WTC11 (cell line): ENCODE data around the gene SREK1IP1.

ENCODE experiments used
- TP53 ChIP-seq: sonication (generic); formaldehyde crosslinking; IDR thresholded peaks from 2 replicates; pipeline ENCODE4 v1.8.1; 2023; ENCODE audit warnings: mild to moderate bottlenecking, missing genetic modification reagents
- ZNF138 ChIP-seq: sonication (generic); formaldehyde crosslinking; conservative IDR thresholded peaks from 2 replicates; pipeline ENCODE4 v1.8.1; 2022; ENCODE audit warnings: mild to moderate bottlenecking, moderate library complexity, missing genetic modification reagents
- TF ChIP-seq, protein P1 (sequence below): fragments of 200-600 bp; IDR thresholded peaks from 2 replicates; pipeline ENCODE4 v1.8.0; 2022; ENCODE audit warnings: antibody characterized with exemption
- TF ChIP-seq, protein P2 (sequence below): sonication (generic); formaldehyde crosslinking; IDR thresholded peaks from 2 replicates; pipeline ENCODE4 v1.8.1; 2022; ENCODE audit warnings: mild to moderate bottlenecking, missing genetic modification reagents, moderate library complexity, borderline replicate concordance
- TF ChIP-seq, protein P3 (sequence below): sonication (generic); formaldehyde crosslinking; IDR thresholded peaks from 2 replicates; pipeline ENCODE4 v1.8.0; 2022; ENCODE audit warnings: mild to moderate bottlenecking, missing genetic modification reagents
- TF ChIP-seq, protein P4 (sequence below): sonication (generic); formaldehyde crosslinking; IDR thresholded peaks from 2 replicates; pipeline ENCODE4 v1.8.0; 2022; ENCODE audit warnings: mild to moderate bottlenecking, missing genetic modification reagents

DNA sequence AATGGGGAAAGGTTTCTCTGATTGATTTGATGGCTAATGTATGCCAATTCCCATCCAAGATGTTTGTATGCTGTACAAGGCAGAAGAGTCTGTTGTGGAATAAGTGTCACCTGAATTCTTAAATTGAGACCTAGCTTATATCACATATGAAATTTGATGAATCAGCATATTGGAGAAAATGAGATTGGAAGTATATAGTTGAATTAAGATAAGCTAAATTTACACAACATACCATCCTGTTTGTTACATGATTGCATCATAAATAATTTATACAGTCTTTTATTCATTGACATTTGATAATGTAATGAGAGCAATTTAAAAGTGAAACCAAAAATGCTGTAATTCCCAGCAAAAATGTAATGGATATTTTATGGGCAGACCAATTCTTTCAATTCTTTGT is 1.4 kb upstream of the SREK1IP1 start:
- TF ChIP-seq, protein P1, sequence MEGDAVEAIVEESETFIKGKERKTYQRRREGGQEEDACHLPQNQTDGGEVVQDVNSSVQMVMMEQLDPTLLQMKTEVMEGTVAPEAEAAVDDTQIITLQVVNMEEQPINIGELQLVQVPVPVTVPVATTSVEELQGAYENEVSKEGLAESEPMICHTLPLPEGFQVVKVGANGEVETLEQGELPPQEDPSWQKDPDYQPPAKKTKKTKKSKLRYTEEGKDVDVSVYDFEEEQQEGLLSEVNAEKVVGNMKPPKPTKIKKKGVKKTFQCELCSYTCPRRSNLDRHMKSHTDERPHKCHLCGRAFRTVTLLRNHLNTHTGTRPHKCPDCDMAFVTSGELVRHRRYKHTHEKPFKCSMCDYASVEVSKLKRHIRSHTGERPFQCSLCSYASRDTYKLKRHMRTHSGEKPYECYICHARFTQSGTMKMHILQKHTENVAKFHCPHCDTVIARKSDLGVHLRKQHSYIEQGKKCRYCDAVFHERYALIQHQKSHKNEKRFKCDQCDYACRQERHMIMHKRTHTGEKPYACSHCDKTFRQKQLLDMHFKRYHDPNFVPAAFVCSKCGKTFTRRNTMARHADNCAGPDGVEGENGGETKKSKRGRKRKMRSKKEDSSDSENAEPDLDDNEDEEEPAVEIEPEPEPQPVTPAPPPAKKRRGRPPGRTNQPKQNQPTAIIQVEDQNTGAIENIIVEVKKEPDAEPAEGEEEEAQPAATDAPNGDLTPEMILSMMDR, result no peak
- TF ChIP-seq ZNF138 (no peak), TP53 (CRISPR knock-in tag) (no peak)
- TF ChIP-seq, protein P2, sequence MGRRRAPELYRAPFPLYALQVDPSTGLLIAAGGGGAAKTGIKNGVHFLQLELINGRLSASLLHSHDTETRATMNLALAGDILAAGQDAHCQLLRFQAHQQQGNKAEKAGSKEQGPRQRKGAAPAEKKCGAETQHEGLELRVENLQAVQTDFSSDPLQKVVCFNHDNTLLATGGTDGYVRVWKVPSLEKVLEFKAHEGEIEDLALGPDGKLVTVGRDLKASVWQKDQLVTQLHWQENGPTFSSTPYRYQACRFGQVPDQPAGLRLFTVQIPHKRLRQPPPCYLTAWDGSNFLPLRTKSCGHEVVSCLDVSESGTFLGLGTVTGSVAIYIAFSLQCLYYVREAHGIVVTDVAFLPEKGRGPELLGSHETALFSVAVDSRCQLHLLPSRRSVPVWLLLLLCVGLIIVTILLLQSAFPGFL, result no peak
- TF ChIP-seq, protein P3, sequence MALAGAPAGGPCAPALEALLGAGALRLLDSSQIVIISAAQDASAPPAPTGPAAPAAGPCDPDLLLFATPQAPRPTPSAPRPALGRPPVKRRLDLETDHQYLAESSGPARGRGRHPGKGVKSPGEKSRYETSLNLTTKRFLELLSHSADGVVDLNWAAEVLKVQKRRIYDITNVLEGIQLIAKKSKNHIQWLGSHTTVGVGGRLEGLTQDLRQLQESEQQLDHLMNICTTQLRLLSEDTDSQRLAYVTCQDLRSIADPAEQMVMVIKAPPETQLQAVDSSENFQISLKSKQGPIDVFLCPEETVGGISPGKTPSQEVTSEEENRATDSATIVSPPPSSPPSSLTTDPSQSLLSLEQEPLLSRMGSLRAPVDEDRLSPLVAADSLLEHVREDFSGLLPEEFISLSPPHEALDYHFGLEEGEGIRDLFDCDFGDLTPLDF (CRISPR knock-in tag), result no peak
- TF ChIP-seq, protein P4, sequence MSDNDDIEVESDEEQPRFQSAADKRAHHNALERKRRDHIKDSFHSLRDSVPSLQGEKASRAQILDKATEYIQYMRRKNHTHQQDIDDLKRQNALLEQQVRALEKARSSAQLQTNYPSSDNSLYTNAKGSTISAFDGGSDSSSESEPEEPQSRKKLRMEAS, result no peak
